Neural progenitor cell (in vitro differentiated cells): ENCODE data around the gene ODAPH. TPM values are rescaled to one million over a fixed set of nuclear protein-coding genes. Genes with fewer than 3 reads are reported as not detected.

Experiments
- DNase-seq: peaks from one replicate; pipeline ENCODE4 v3.0.0-alpha.2; 2016; ENCODE audit warnings: low spot score
- H2AFZ ChIP-seq: fragments of 200-600 bp; sonication (generic); replicated peaks from 2 replicates; pipeline ENCODE4 v1.6.1; 2016; ENCODE audit warnings: antibody characterized with exemption
- H3F3A ChIP-seq: fragments of 200-600 bp; sonication (generic); 2 replicates; pipeline ENCODE4 v1.6.1; 2016; ENCODE audit warnings: antibody characterized with exemption, low read depth
- H3K27ac ChIP-seq: fragments of 200-600 bp; sonication (generic); 2 replicates; pipeline ENCODE4 v1.5.1; 2016; ENCODE audit warnings: mild to moderate bottlenecking
- H3K27me3 ChIP-seq: fragments of 200-600 bp; sonication (generic); 2 replicates; pipeline ENCODE4 v1.6.1; 2016; ENCODE audit warnings: mild to moderate bottlenecking, moderate library complexity
- H3K36me3 ChIP-seq: fragments of 200-600 bp; sonication (generic); 2 replicates; pipeline ENCODE4 v1.5.1; 2016
- H3K4me1 ChIP-seq: fragments of 200-600 bp; sonication (generic); 2 replicates; pipeline ENCODE4 v1.6.1; 2016; ENCODE audit warnings: mixed run types
- H3K4me2 ChIP-seq: fragments of 200-600 bp; sonication (generic); 2 replicates; pipeline ENCODE4 v1.6.1; 2016
- H3K4me3 ChIP-seq: fragments of 200-600 bp; sonication (generic); 2 replicates; pipeline ENCODE4 v1.5.1; 2016
- H3K79me2 ChIP-seq: fragments of 200-600 bp; sonication (generic); 2 replicates; pipeline ENCODE4 v1.6.1; 2016; ENCODE audit warnings: low read depth
- H3K9ac ChIP-seq: fragments of 200-600 bp; sonication (generic); 2 replicates; pipeline ENCODE4 v1.6.1; 2016
- H3K9me3 ChIP-seq: fragments of 200-600 bp; sonication (generic); 2 replicates; pipeline ENCODE4 v1.5.1; 2016; ENCODE audit warnings: low read depth
- H4K20me1 ChIP-seq: fragments of 200-600 bp; sonication (generic); 2 replicates; pipeline ENCODE4 v1.6.1; 2016; ENCODE audit warnings: low read depth
- H3K27ac Mint-ChIP-seq: 3 replicates; pipeline ENCODE4 v1.8.0; 2021; ENCODE audit warnings: mixed read lengths
- H3K27me3 Mint-ChIP-seq: 2 replicates; pipeline ENCODE4 v1.8.0; 2022; ENCODE audit warnings: low read depth, mild to moderate bottlenecking, inconsistent platforms, moderate library complexity, mixed read lengths; ENCODE audit not compliant: insufficient read depth
- H3K36me3 Mint-ChIP-seq: 3 replicates; pipeline ENCODE4 v1.8.0; 2021; ENCODE audit warnings: mixed read lengths
- H3K4me1 Mint-ChIP-seq: 3 replicates; pipeline ENCODE4 v1.8.0; 2021; ENCODE audit warnings: mixed read lengths
- H3K4me3 Mint-ChIP-seq: 3 replicates; pipeline ENCODE4 v1.8.0; 2021; ENCODE audit warnings: mild to moderate bottlenecking, moderate library complexity, mixed read lengths
- H3K9me3 Mint-ChIP-seq: 3 replicates; pipeline ENCODE4 v1.8.0; 2020; ENCODE audit warnings: mixed read lengths
- CTCF ChIP-seq: fragments of 200-600 bp; sonication (generic); IDR thresholded peaks from 2 replicates; pipeline ENCODE4 v1.5.1; 2017; ENCODE audit warnings: antibody characterized with exemption, mild to moderate bottlenecking
- EZH2 ChIP-seq: fragments of 200-600 bp; sonication (generic); IDR thresholded peaks from 2 replicates; pipeline ENCODE4 v1.6.1; 2017; ENCODE audit warnings: antibody characterized with exemption, mild to moderate bottlenecking, moderate library complexity
- EZH2phosphoT487 ChIP-seq: fragments of 200-600 bp; sonication (generic); IDR thresholded peaks from 2 replicates; pipeline ENCODE4 v1.6.1; 2017; ENCODE audit warnings: antibody characterized with exemption
- total RNA-seq: library from RNA; depleted of rRNA; stranded (reverse); fragments of >200 nt; gene quantifications from 2 replicates; pipeline ENCODE4 v1.2.3, GENCODE V29; 2015; ENCODE audit warnings: low replicate concordance

ODAPH gene
- total RNA-seq, 1 donor from 2014 or later, result not detected

- no peaks in the 10 kb centered on the region for H3K4me1 ChIP-seq
- no peak overlapping the region for H3K4me3 Mint-ChIP-seq
- TF ChIP-seq EZH2, result no peak
- TF ChIP-seq EZH2phosphoT487, result no peak
- TF ChIP-seq CTCF, result no peak
- H3K9me3 ChIP-seq, result no peaks in the 10 kb centered on the region
- no peaks in the 10 kb centered on the region for H3F3A ChIP-seq
- no peak overlapping the region for H3K27ac ChIP-seq
- peaks cover 5% of the 10 kb centered on the region for H3K27me3 Mint-ChIP-seq
- DNase-seq, result no peak
- H4K20me1 ChIP-seq, result no peaks in the 10 kb centered on the region
- peaks cover 5% of the 10 kb centered on the region for H3K9me3 Mint-ChIP-seq
- no peak overlapping the region for H3K4me3 ChIP-seq
- no peak overlapping the region for H3K4me2 ChIP-seq
- peaks cover 4% of the 10 kb centered on the region for H3K4me1 Mint-ChIP-seq
- H3K27me3 ChIP-seq, result no peaks in the 10 kb centered on the region
- no peak overlapping the region for H3K27ac Mint-ChIP-seq
- H3K9ac ChIP-seq, result no peak overlapping the region
- H3K36me3 ChIP-seq, result no peaks in the 10 kb centered on the region
- H3K36me3 Mint-ChIP-seq, result no peaks in the 10 kb centered on the region
- no peak overlapping the region for H2AFZ ChIP-seq
- no peaks in the 10 kb centered on the region for H3K79me2 ChIP-seq
Observed at GRCh38 chr4:75565481-75565880, 9.6 kb downstream of the ODAPH start.

GRCh38 chr4:75566911-75567310 lies 11.0 kb downstream of the ODAPH start:
- Mint-ChIP-seq H3K36me3 (no peaks in the 10 kb centered on the region), H3K27ac (no peak overlapping the region), H3K4me1 (peaks cover 2% of the 10 kb centered on the region), H3K4me3 (no peak overlapping the region), H3K27me3 (peaks cover 4% of the 10 kb centered on the region), H3K9me3 (peaks cover 5% of the 10 kb centered on the region)
- Histone ChIP-seq H3K4me1 (no peaks in the 10 kb centered on the region), H3K9me3 (no peaks in the 10 kb centered on the region), H3K36me3 (no peaks in the 10 kb centered on the region), H3K4me2 (no peak overlapping the region), H3F3A (no peaks in the 10 kb centered on the region), H3K27me3 (peaks cover under 1% of the 10 kb centered on the region), H3K27ac (no peak overlapping the region), H4K20me1 (no peaks in the 10 kb centered on the region), H2AFZ (no peak overlapping the region), H3K4me3 (no peak overlapping the region), H3K9ac (no peak overlapping the region), H3K79me2 (no peaks in the 10 kb centered on the region)
- no peak for TF ChIP-seq CTCF
- TF ChIP-seq EZH2, result no peak
- no peak for TF ChIP-seq EZH2phosphoT487
- no peak for DNase-seq

GRCh38 chr4:75567725-75568124 lies 11.9 kb downstream of the ODAPH start:
- DNase-seq, result no peak
- Histone ChIP-seq H3K4me3 (no peak overlapping the region), H3F3A (no peaks in the 10 kb centered on the region), H3K4me1 (no peaks in the 10 kb centered on the region), H3K27ac (no peak overlapping the region), H3K36me3 (no peaks in the 10 kb centered on the region), H3K9ac (no peak overlapping the region), H2AFZ (no peak overlapping the region), H3K27me3 (peaks cover 9% of the 10 kb centered on the region), H4K20me1 (no peaks in the 10 kb centered on the region), H3K9me3 (no peaks in the 10 kb centered on the region), H3K79me2 (no peaks in the 10 kb centered on the region), H3K4me2 (no peak overlapping the region)
- Mint-ChIP-seq H3K4me1 (no peaks in the 10 kb centered on the region), H3K27ac (no peak overlapping the region), H3K4me3 (no peak overlapping the region), H3K9me3 (peaks cover 5% of the 10 kb centered on the region), H3K36me3 (no peaks in the 10 kb centered on the region), H3K27me3 (peaks cover 4% of the 10 kb centered on the region)
- TF ChIP-seq CTCF (no peak), EZH2 (no peak), EZH2phosphoT487 (no peak)

- no peak overlapping the region for H3K27ac Mint-ChIP-seq
- no peaks in the 10 kb centered on the region for H3K4me1 Mint-ChIP-seq
- H3K4me3 ChIP-seq, result no peak overlapping the region
Observed at GRCh38 chr4:75584067-75584466, 28.2 kb downstream of the ODAPH start.

More at GRCh38 chr4:75584067-75584466, 28.2 kb downstream of the ODAPH start:
- Histone ChIP-seq H3K79me2 (no peaks in the 10 kb centered on the region), H3K27ac (no peak overlapping the region), H3K27me3 (no peaks in the 10 kb centered on the region), H2AFZ (no peak overlapping the region), H3F3A (no peaks in the 10 kb centered on the region), H3K9ac (no peak overlapping the region), H3K4me1 (no peaks in the 10 kb centered on the region), H3K9me3 (no peaks in the 10 kb centered on the region), H3K4me2 (no peak overlapping the region), H4K20me1 (no peaks in the 10 kb centered on the region), H3K36me3 (no peaks in the 10 kb centered on the region)
- Mint-ChIP-seq H3K9me3 (peaks cover 9% of the 10 kb centered on the region), H3K27me3 (peaks cover 2% of the 10 kb centered on the region), H3K36me3 (no peaks in the 10 kb centered on the region), H3K4me3 (no peak overlapping the region)
- TF ChIP-seq CTCF (no peak), EZH2phosphoT487 (no peak), EZH2 (no peak)
- DNase-seq, result no peak
